Progenitor cell of endocrine pancreas (in vitro differentiated cells): ENCODE results near the gene ACAD10. TPM values are rescaled to one million over a fixed set of nuclear protein-coding genes. Genes with fewer than 3 reads are reported as not detected.

Source experiments
- DNase-seq: peaks from one replicate; pipeline ENCODE4 v3.0.0; 2021; ENCODE audit warnings: low spot score; ENCODE audit not compliant: unreplicated experiment
- H3K27ac Mint-ChIP-seq: 2 replicates; pipeline ENCODE4 v1.8.0; 2021; ENCODE audit warnings: mild to moderate bottlenecking, moderate library complexity, mixed read lengths
- H3K27me3 Mint-ChIP-seq: 2 replicates; pipeline ENCODE4 v1.8.0; 2021; ENCODE audit warnings: mixed read lengths
- H3K36me3 Mint-ChIP-seq: 2 replicates; pipeline ENCODE4 v1.8.0; 2022; ENCODE audit warnings: mixed read lengths; ENCODE audit not compliant: insufficient read depth
- H3K4me1 Mint-ChIP-seq: 2 replicates; pipeline ENCODE4 v1.8.0; 2021; ENCODE audit warnings: low read depth, mixed read lengths
- H3K4me3 Mint-ChIP-seq: 2 replicates; pipeline ENCODE4 v1.8.0; 2021; ENCODE audit warnings: low read depth, mild to moderate bottlenecking, moderate library complexity, mixed read lengths
- H3K9me3 Mint-ChIP-seq: 2 replicates; pipeline ENCODE4 v1.8.0; 2021; ENCODE audit warnings: low read depth, mixed read lengths
- CTCF ChIP-seq: fragments of 200-600 bp; sonication (generic); IDR thresholded peaks from one replicate; pipeline ENCODE4 v1.5.0; 2021; ENCODE audit warnings: antibody characterized with exemption, mild to moderate bottlenecking; ENCODE audit not compliant: unreplicated experiment
- total RNA-seq: library from RNA; stranded (reverse); gene quantifications from 2 replicates; pipeline ENCODE4 v1.2.1, GENCODE V29; 2021

The ACAD10 gene
- total RNA-seq, 1 donor from 2014 or later: 62.3 TPM

- Mint-ChIP-seq H3K27ac (no peak overlapping the region), H3K27me3 (no peaks in the 10 kb centered on the region), H3K4me1 (no peaks in the 10 kb centered on the region), H3K4me3 (no peak overlapping the region), H3K9me3 (peaks cover 4% of the 10 kb centered on the region), H3K36me3 (peaks cover 21% of the 10 kb centered on the region)
- TF ChIP-seq CTCF: no peak
- no peak for DNase-seq
These were observed 99.1 kb downstream of the ACAD10 start for GRCh38 chr12:111784953-111785352.

GRCh38 chr12:111785651-111786050 lies 99.8 kb downstream of the ACAD10 start:
- Mint-ChIP-seq H3K4me3 (no peak overlapping the region), H3K4me1 (no peaks in the 10 kb centered on the region), H3K36me3 (peaks cover 16% of the 10 kb centered on the region), H3K27me3 (no peaks in the 10 kb centered on the region), H3K27ac (no peak overlapping the region), H3K9me3 (peaks cover 2% of the 10 kb centered on the region)
- no peak for DNase-seq
- TF ChIP-seq CTCF: no peak

- Mint-ChIP-seq H3K4me1 (no peaks in the 10 kb centered on the region), H3K36me3 (peaks cover 11% of the 10 kb centered on the region), H3K27me3 (no peaks in the 10 kb centered on the region), H3K4me3 (no peak overlapping the region), H3K9me3 (no peaks in the 10 kb centered on the region), H3K27ac (peak overlapping the region; percentile 33)
- DNase-seq: no peak
- TF ChIP-seq CTCF: no peak
These were observed 102.4 kb downstream of the ACAD10 start for GRCh38 chr12:111788178-111788654.

GRCh38 chr12:111789779-111790178 lies 103.9 kb downstream of the ACAD10 start:
- no peaks in the 10 kb centered on the region for H3K27me3 Mint-ChIP-seq
- H3K4me3 Mint-ChIP-seq: no peak overlapping the region
- no peak for DNase-seq
- H3K4me1 Mint-ChIP-seq: no peaks in the 10 kb centered on the region
- H3K36me3 Mint-ChIP-seq: peaks cover 16% of the 10 kb centered on the region
- no peak overlapping the region for H3K27ac Mint-ChIP-seq
- no peak for TF ChIP-seq CTCF
- H3K9me3 Mint-ChIP-seq: no peaks in the 10 kb centered on the region

GRCh38 chr12:111791507-111791906 lies 105.7 kb downstream of the ACAD10 start:
- no peak overlapping the region for H3K4me3 Mint-ChIP-seq
- no peaks in the 10 kb centered on the region for H3K4me1 Mint-ChIP-seq
- no peak overlapping the region for H3K27ac Mint-ChIP-seq
- H3K9me3 Mint-ChIP-seq: no peaks in the 10 kb centered on the region
- TF ChIP-seq CTCF: no peak
- H3K27me3 Mint-ChIP-seq: no peaks in the 10 kb centered on the region
- no peak for DNase-seq
- peaks cover 15% of the 10 kb centered on the region for H3K36me3 Mint-ChIP-seq
